Measurements from ENCODE around the gene SLIT3.

SLIT3 gene

GRCh38 chr5:168686837-168687236, 614.1 kb downstream of the SLIT3 start:
- H3K27me3 ChIP-seq (ENCODE audit: control insufficient read depth in 1 of 2, insufficient read depth in 2 of 2, low read length in 2 of 2) = no peaks in the 10 kb centered on the region
- H3K9ac ChIP-seq (ENCODE audit: low read length in 2 of 2) = no peak overlapping the region
- peaks cover 4 to 7% of the 10 kb centered on the region in 2 donors for H3K36me3 ChIP-seq (ENCODE audit: control insufficient read depth in 2 of 2, insufficient read depth in 2 of 2, low read length in 2 of 2)
- no peak overlapping the region for H3K27ac ChIP-seq (ENCODE audit: low read length)
- peaks cover 10% of the 10 kb centered on the region for H3K4me1 ChIP-seq (ENCODE audit: control insufficient read depth, insufficient read depth, low read length)
- no peaks in the 10 kb centered on the region for H3K9me3 ChIP-seq (ENCODE audit: control insufficient read depth in 2 of 2, low read length in 2 of 2)
- H3K4me3 ChIP-seq (ENCODE audit: low read length in 2 of 2) = no peak overlapping the region

- Histone ChIP-seq H3K27me3 (ENCODE audit: control insufficient read depth in 1 of 2, insufficient read depth in 2 of 2, low read length in 2 of 2) (no peaks in the 10 kb centered on the region), H3K9me3 (ENCODE audit: control insufficient read depth in 2 of 2, low read length in 2 of 2) (no peaks in the 10 kb centered on the region), H3K9ac (ENCODE audit: low read length in 2 of 2) (no peak overlapping the region), H3K4me1 (ENCODE audit: control insufficient read depth, insufficient read depth, low read length) (peaks cover 18% of the 10 kb centered on the region), H3K4me3 (ENCODE audit: low read length in 2 of 2) (no peak overlapping the region), H3K36me3 (ENCODE audit: control insufficient read depth in 2 of 2, insufficient read depth in 2 of 2, low read length in 2 of 2) (peaks cover 4 to 6% of the 10 kb centered on the region in 2 donors), H3K27ac (ENCODE audit: low read length) (no peak overlapping the region)
Observed at GRCh38 chr5:168685566-168685965, 615.4 kb downstream of the SLIT3 start.

- H3K27me3 ChIP-seq (ENCODE audit: control insufficient read depth in 1 of 2, insufficient read depth in 2 of 2, low read length in 2 of 2) = no peaks in the 10 kb centered on the region
- H3K9ac ChIP-seq (ENCODE audit: low read length in 2 of 2) = no peak overlapping the region
- no peaks in the 10 kb centered on the region for H3K9me3 ChIP-seq (ENCODE audit: control insufficient read depth in 2 of 2, low read length in 2 of 2)
- no peak overlapping the region for H3K4me3 ChIP-seq (ENCODE audit: low read length in 2 of 2)
- peaks cover 4 to 6% of the 10 kb centered on the region in 2 donors for H3K36me3 ChIP-seq (ENCODE audit: control insufficient read depth in 2 of 2, insufficient read depth in 2 of 2, low read length in 2 of 2)
- H3K4me1 ChIP-seq (ENCODE audit: control insufficient read depth, insufficient read depth, low read length) = peaks cover 24% of the 10 kb centered on the region
- no peak overlapping the region for H3K27ac ChIP-seq (ENCODE audit: low read length)
Observed at GRCh38 chr5:168683927-168684295, 617.0 kb downstream of the SLIT3 start.

- Histone ChIP-seq H3K36me3 (ENCODE audit: control insufficient read depth in 2 of 2, insufficient read depth in 2 of 2, low read length in 2 of 2) (peaks cover 4 to 6% of the 10 kb centered on the region in 2 donors), H3K27ac (ENCODE audit: low read length) (no peak overlapping the region), H3K4me1 (ENCODE audit: control insufficient read depth, insufficient read depth, low read length) (peaks cover 24% of the 10 kb centered on the region), H3K9me3 (ENCODE audit: control insufficient read depth in 2 of 2, low read length in 2 of 2) (no peaks in the 10 kb centered on the region), H3K4me3 (ENCODE audit: low read length in 2 of 2) (no peak overlapping the region), H3K27me3 (ENCODE audit: control insufficient read depth in 1 of 2, insufficient read depth in 2 of 2, low read length in 2 of 2) (no peaks in the 10 kb centered on the region), H3K9ac (ENCODE audit: low read length in 2 of 2) (no peak overlapping the region)
Observed at GRCh38 chr5:168683247-168683926, 617.6 kb downstream of the SLIT3 start.

- H3K36me3 ChIP-seq (ENCODE audit: control insufficient read depth in 2 of 2, insufficient read depth in 2 of 2, low read length in 2 of 2) = peaks cover 2 to 3% of the 10 kb centered on the region in 2 donors
- no peaks in the 10 kb centered on the region for H3K27me3 ChIP-seq (ENCODE audit: control insufficient read depth in 1 of 2, insufficient read depth in 2 of 2, low read length in 2 of 2)
- H3K9ac ChIP-seq (ENCODE audit: low read length in 2 of 2) = no peak overlapping the region
- H3K27ac ChIP-seq (ENCODE audit: low read length) = peak overlapping the region; percentile 70
- H3K9me3 ChIP-seq (ENCODE audit: control insufficient read depth in 2 of 2, low read length in 2 of 2) = no peaks in the 10 kb centered on the region
- peaks cover 24% of the 10 kb centered on the region for H3K4me1 ChIP-seq (ENCODE audit: control insufficient read depth, insufficient read depth, low read length)
- no peak overlapping the region for H3K4me3 ChIP-seq (ENCODE audit: low read length in 2 of 2)
Observed at GRCh38 chr5:168681556-168682183, 619.3 kb downstream of the SLIT3 start.

- Histone ChIP-seq H3K9me3 (ENCODE audit: control insufficient read depth in 2 of 2, low read length in 2 of 2) (no peaks in the 10 kb centered on the region), H3K27ac (ENCODE audit: low read length) (peak overlapping the region; percentile 70), H3K4me3 (ENCODE audit: low read length in 2 of 2) (no peak overlapping the region), H3K27me3 (ENCODE audit: control insufficient read depth in 1 of 2, insufficient read depth in 2 of 2, low read length in 2 of 2) (no peaks in the 10 kb centered on the region), H3K9ac (ENCODE audit: low read length in 2 of 2) (no peak overlapping the region), H3K4me1 (ENCODE audit: control insufficient read depth, insufficient read depth, low read length) (peaks cover 24% of the 10 kb centered on the region), H3K36me3 (ENCODE audit: control insufficient read depth in 2 of 2, insufficient read depth in 2 of 2, low read length in 2 of 2) (peaks cover 2 to 3% of the 10 kb centered on the region in 2 donors)
Observed at GRCh38 chr5:168680395-168680794, 620.5 kb downstream of the SLIT3 start.

GRCh38 chr5:168679515-168679920, 621.4 kb downstream of the SLIT3 start:
- Histone ChIP-seq H3K9me3 (ENCODE audit: control insufficient read depth in 2 of 2, low read length in 2 of 2) (no peaks in the 10 kb centered on the region), H3K27me3 (ENCODE audit: control insufficient read depth in 1 of 2, insufficient read depth in 2 of 2, low read length in 2 of 2) (no peaks in the 10 kb centered on the region), H3K9ac (ENCODE audit: low read length in 2 of 2) (no peak overlapping the region), H3K4me1 (ENCODE audit: control insufficient read depth, insufficient read depth, low read length) (peaks cover 24% of the 10 kb centered on the region), H3K36me3 (ENCODE audit: control insufficient read depth in 2 of 2, insufficient read depth in 2 of 2, low read length in 2 of 2) (peaks cover 2 to 3% of the 10 kb centered on the region in 2 donors), H3K4me3 (ENCODE audit: low read length in 2 of 2) (no peak overlapping the region), H3K27ac (ENCODE audit: low read length) (no peak overlapping the region)

GRCh38 chr5:168676501-168676900, 624.4 kb downstream of the SLIT3 start:
- Histone ChIP-seq H3K9ac (ENCODE audit: low read length in 2 of 2) (no peak overlapping the region), H3K9me3 (ENCODE audit: control insufficient read depth in 2 of 2, low read length in 2 of 2) (no peaks in the 10 kb centered on the region), H3K27ac (ENCODE audit: low read length) (no peak overlapping the region), H3K4me1 (ENCODE audit: control insufficient read depth, insufficient read depth, low read length) (peaks cover 10% of the 10 kb centered on the region), H3K36me3 (ENCODE audit: control insufficient read depth in 2 of 2, insufficient read depth in 2 of 2, low read length in 2 of 2) (peaks cover 3 to 6% of the 10 kb centered on the region in 2 donors), H3K4me3 (ENCODE audit: low read length in 2 of 2) (no peak overlapping the region), H3K27me3 (ENCODE audit: control insufficient read depth in 1 of 2, insufficient read depth in 2 of 2, low read length in 2 of 2) (no peaks in the 10 kb centered on the region)

- no peak overlapping the region for H3K4me3 ChIP-seq (ENCODE audit: low read length in 2 of 2)
- no peak overlapping the region for H3K9ac ChIP-seq (ENCODE audit: low read length in 2 of 2)
- no peaks in the 10 kb centered on the region for H3K27me3 ChIP-seq (ENCODE audit: control insufficient read depth in 1 of 2, insufficient read depth in 2 of 2, low read length in 2 of 2)
- H3K9me3 ChIP-seq (ENCODE audit: control insufficient read depth in 2 of 2, low read length in 2 of 2) = no peaks in the 10 kb centered on the region
- H3K27ac ChIP-seq (ENCODE audit: low read length) = no peak overlapping the region
- H3K36me3 ChIP-seq (ENCODE audit: control insufficient read depth in 2 of 2, insufficient read depth in 2 of 2, low read length in 2 of 2) = peaks cover 3 to 8% of the 10 kb centered on the region in 2 donors
- H3K4me1 ChIP-seq (ENCODE audit: control insufficient read depth, insufficient read depth, low read length) = peaks cover 6% of the 10 kb centered on the region
Observed at GRCh38 chr5:168675883-168676408, 625.0 kb downstream of the SLIT3 start.

- Histone ChIP-seq H3K4me3 (ENCODE audit: low read length in 2 of 2) (no peak overlapping the region), H3K27ac (ENCODE audit: low read length) (no peak overlapping the region), H3K27me3 (ENCODE audit: control insufficient read depth in 1 of 2, insufficient read depth in 2 of 2, low read length in 2 of 2) (no peaks in the 10 kb centered on the region), H3K4me1 (ENCODE audit: control insufficient read depth, insufficient read depth, low read length) (peaks cover 5% of the 10 kb centered on the region), H3K9me3 (ENCODE audit: control insufficient read depth in 2 of 2, low read length in 2 of 2) (no peaks in the 10 kb centered on the region), H3K36me3 (ENCODE audit: control insufficient read depth in 2 of 2, insufficient read depth in 2 of 2, low read length in 2 of 2) (peaks cover 3 to 13% of the 10 kb centered on the region in 2 donors), H3K9ac (ENCODE audit: low read length in 2 of 2) (no peak overlapping the region)
Observed at GRCh38 chr5:168674893-168675482, 626.0 kb downstream of the SLIT3 start.

Data from stomach smooth muscle (tissue), 2 donors.